Effector memory CD8-positive, alpha-beta T cell (primary cell): ENCODE results near the gene CD96.

Source experiments
- ATAC-seq: fragments of 150-1000 bp; cut with Tn5 transposase; replicated peaks from 2 replicates; pipeline ENCODE4 v1.10.0; 2021; ENCODE audit warnings: mild to moderate bottlenecking, moderate library complexity
- DNase-seq, 3 experiments: peaks; one replicate each; pipeline ENCODE4 v3.0.0; 2021
- H3K27ac Mint-ChIP-seq, 2 donors: one replicate each; pipeline ENCODE4 v1.8.0; 2022; ENCODE audit warnings: mild to moderate bottlenecking in 2 of 2, mixed read lengths in 2 of 2, moderate library complexity in 2 of 2
- H3K27me3 Mint-ChIP-seq, 2 donors: one replicate each; pipeline ENCODE4 v1.8.0; 2022; ENCODE audit warnings: mixed read lengths in 2 of 2
- H3K36me3 Mint-ChIP-seq: one replicate; pipeline ENCODE4 v1.8.0; 2022; ENCODE audit warnings: mild to moderate bottlenecking, moderate library complexity, mixed read lengths; ENCODE audit not compliant: insufficient read depth
- H3K4me1 Mint-ChIP-seq, 2 donors: one replicate each; pipeline ENCODE4 v1.8.0; 2022; ENCODE audit warnings: low read depth in 2 of 2, mixed read lengths in 2 of 2
- H3K4me3 Mint-ChIP-seq, 2 donors: one replicate each; pipeline ENCODE4 v1.8.0; 2022; ENCODE audit warnings: mild to moderate bottlenecking in 2 of 2, mixed read lengths in 2 of 2, moderate library complexity in 2 of 2
- H3K9me3 Mint-ChIP-seq, 2 donors: one replicate each; pipeline ENCODE4 v1.8.0; 2022; ENCODE audit warnings: mixed read lengths in 2 of 2

Gene CD96

DNA sequence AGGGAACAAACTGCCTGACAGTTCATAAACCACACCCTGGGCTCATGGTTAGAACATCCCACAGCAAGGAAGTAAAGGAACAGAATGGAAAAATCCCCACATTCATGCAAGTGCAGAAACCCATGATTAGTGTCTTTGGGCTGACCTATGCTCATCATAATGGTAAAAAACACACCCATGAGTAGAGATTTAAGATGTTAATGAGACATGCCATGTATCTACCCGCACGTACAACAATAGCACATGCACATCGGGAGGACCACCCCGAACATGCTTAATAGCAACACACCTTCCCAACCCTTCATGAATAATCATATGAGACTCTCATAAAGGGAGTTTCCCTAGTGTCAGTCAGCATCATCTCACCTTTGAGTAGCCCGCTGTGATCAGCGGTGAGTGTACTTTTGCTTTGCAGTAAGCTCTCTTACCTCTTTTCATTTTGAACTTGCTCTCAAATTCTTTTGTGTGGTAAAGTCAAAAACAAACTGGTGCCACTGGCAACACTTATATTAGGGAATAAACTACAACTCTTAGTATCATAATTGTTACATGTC, 30.0 kb downstream of the CD96 start:
- ATAC-seq = peak; percentile 96
- H3K4me3 Mint-ChIP-seq = peak overlapping the region in 1 of 2 donors; percentile 9
- peaks cover 30% of the 10 kb centered on the region for H3K36me3 Mint-ChIP-seq

DNA sequence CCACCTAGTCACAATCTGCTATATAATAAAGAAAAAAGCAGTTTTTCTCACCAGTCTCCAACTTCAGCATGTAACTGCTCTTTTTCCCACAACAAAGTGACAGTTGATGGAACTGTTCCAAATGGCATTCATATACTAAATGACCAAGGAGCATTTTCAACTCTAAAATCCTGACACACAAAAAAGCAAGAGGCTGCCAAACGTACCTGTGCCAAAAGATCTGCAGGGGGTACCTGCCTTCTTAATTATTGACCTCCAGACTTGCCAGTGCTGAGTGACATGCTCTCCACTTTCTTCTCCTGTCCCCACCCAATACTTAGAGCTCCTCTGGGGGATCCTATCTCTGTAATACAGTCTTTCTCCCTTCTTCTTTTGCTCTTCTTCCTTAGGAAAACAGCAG, 35.1 kb downstream of the CD96 start:
- peaks cover 31% of the 10 kb centered on the region for H3K36me3 Mint-ChIP-seq

More for the DNA sequence above, 30.0 kb downstream of the CD96 start:
- Mint-ChIP-seq H3K9me3 (no peaks in the 10 kb centered on the region), H3K4me1 (peaks cover 29 to 50% of the 10 kb centered on the region in 2 donors), H3K27me3 (no peaks in the 10 kb centered on the region), H3K27ac (peak overlapping the region; percentile 39 to 66)
- DNase-seq = peak in 2 of 3 experiments; percentile 6 to 31

DNA sequence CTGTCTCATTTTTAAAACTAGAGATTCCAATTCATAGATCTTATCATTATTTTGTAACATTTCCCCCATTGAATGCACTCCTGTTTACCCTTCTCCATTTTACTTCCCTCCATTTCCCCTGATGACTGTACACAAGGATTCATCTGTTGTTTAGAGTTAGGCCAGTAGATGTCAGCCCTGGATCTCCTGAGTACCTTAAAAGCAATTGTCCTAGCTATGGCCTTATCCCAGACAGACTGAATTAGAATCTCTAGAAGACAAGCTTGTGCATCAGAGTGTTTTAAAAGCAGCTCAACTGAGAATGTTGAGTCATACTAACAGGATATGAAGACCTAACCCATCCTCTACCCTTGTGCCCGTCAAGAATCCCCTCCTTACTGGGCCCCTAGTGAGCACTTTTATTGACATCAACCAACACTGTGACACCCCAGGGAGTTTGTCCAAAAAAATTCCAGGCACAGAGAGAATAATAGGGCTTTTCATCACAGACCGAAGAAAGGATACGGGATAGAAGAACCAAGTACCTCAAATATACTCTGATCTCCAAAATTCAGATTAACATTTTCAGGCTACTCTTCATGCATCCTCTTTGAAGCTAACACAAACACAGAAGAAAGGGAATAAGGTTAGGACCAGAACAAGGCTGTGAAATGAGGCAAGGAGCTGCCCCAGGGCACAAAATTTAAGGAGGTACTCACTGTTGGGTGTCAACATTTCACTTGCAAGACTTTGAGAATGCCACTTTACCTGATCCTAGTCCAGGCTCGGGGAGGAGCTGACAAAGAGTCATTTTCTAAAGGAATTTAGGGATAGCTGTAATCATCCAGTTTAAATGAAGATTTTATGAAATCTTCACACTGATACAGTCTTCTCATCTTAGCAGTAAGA, 36.0 kb downstream of the CD96 start:
- Mint-ChIP-seq H3K4me1 (peaks cover 22 to 43% of the 10 kb centered on the region in 2 donors), H3K4me3 (no peak overlapping the region), H3K27ac (peak overlapping the region; percentile 19 to 66), H3K27me3 (no peaks in the 10 kb centered on the region), H3K36me3 (peaks cover 24% of the 10 kb centered on the region), H3K9me3 (no peaks in the 10 kb centered on the region)
- ATAC-seq = peak; percentile 94
- DNase-seq = peak in 1 of 3 experiments; percentile 13

More for the DNA sequence above, 35.1 kb downstream of the CD96 start:
- Mint-ChIP-seq H3K4me1 (peaks cover 27 to 47% of the 10 kb centered on the region in 2 donors), H3K27ac (peak overlapping the region; percentile 19 to 66), H3K4me3 (no peak overlapping the region), H3K27me3 (no peaks in the 10 kb centered on the region), H3K9me3 (no peaks in the 10 kb centered on the region)
- no peak for ATAC-seq
- no peak for DNase-seq

DNA sequence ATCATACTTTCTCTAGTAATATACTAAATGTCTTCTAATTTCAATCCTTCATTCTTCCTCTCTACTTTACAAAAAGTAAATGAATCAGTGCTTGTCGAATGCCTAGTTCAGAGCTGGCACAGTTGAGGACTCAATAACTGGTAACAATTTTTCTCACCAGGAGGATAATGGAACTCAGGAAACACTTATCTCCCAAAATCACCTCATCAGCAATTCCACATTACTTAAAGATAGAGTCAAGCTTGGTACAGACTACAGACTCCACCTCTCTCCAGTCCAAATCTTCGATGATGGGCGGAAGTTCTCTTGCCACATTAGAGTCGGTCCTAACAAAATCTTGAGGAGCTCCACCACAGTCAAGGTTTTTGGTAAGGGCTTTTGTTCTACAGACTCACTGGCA, 36.9 kb downstream of the CD96 start:
- no peak overlapping the region for H3K4me3 Mint-ChIP-seq
- H3K9me3 Mint-ChIP-seq = no peaks in the 10 kb centered on the region
- DNase-seq (no peak), ATAC-seq (no peak)
- no peaks in the 10 kb centered on the region for H3K27me3 Mint-ChIP-seq
- H3K36me3 Mint-ChIP-seq = peaks cover 32% of the 10 kb centered on the region
- peak overlapping the region; percentile 52 to 66 for H3K27ac Mint-ChIP-seq
- H3K4me1 Mint-ChIP-seq = peaks cover 22 to 39% of the 10 kb centered on the region in 2 donors

DNA sequence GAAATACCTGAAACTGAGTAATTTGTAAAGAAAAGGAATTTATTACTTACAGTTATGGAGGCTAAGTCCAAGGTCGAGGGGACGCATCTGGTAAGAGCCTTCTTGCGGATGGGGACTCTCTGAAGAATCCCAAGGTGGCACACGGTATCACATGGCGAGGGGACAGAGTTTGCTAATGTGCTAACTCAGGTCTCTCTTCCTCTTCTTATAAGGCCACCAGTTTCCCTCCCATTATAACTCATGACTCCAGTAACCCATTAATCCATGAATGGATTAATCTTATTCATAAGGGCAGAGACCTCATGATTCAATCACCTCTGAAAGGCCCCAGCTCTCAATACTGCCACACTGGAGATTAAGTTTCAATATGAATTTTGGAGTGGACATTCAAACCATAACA, 37.5 kb downstream of the CD96 start:
- Mint-ChIP-seq H3K36me3 (peaks cover 34% of the 10 kb centered on the region), H3K9me3 (no peaks in the 10 kb centered on the region), H3K4me1 (peaks cover 25 to 39% of the 10 kb centered on the region in 2 donors), H3K27me3 (no peaks in the 10 kb centered on the region), H3K4me3 (no peak overlapping the region), H3K27ac (peak overlapping the region; percentile 52 to 84)
- ATAC-seq = no peak
- no peak for DNase-seq

DNA sequence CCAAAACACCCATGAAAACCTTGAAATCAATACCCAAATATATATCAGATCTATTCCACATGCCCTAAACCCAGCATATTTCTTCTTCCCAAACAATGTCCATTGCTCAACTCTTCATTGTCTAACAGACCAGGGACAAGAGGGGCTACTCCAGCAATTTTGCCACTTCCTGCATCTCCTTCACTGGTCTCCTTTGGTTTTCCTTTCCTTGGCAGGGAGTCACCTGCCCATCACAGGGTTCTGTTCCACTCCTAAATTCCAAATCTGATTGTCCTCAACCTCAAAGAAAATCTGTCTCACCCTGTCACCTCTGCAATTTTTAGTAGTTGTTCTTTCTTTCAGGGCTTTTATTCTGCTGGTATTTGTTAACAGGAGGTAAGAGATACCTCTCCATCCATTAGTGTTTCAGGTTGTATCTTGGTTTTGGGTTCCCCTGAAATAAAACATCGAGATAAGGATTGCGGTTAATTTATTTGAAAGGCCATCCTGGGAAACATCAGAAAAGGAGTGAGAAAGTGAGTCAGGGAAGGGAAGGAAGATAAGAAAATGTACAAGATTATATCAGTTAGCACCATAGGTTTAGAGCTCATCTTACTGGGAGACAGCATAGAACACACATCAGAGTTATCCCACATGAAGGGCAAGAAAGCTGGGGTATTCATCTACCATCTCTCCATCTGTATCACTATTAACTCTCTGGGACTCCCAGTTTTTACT, 39.6 kb downstream of the CD96 start:
- ATAC-seq (no peak), DNase-seq (no peak)
- Mint-ChIP-seq H3K27ac (peak overlapping the region; percentile 37 to 84), H3K4me1 (peaks cover 25 to 39% of the 10 kb centered on the region in 2 donors), H3K4me3 (no peak overlapping the region), H3K9me3 (no peaks in the 10 kb centered on the region), H3K36me3 (peaks cover 45% of the 10 kb centered on the region), H3K27me3 (no peaks in the 10 kb centered on the region)

DNA sequence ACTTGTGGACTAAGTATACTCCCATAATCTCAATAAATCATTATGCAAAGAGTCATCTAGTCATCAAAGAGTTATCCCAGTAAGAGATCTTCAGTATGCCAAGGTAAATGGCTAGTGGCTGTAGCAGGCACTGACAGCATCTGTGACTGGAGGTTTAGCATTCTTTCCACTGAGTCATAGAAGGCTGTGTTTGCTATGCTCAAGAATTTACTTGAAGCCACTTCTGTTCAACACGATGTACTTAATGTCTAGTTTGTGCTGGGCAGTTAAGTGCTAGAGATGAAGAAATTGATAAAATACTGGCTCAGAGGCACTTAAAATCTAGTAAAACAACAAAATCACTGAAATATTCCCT, 40.1 kb downstream of the CD96 start:
- H3K36me3 Mint-ChIP-seq = peaks cover 46% of the 10 kb centered on the region
- H3K4me3 Mint-ChIP-seq = no peak overlapping the region
- H3K27ac Mint-ChIP-seq = peak overlapping the region; percentile 15 to 84
- no peaks in the 10 kb centered on the region for H3K9me3 Mint-ChIP-seq
- peaks cover 26 to 33% of the 10 kb centered on the region in 2 donors for H3K4me1 Mint-ChIP-seq
- H3K27me3 Mint-ChIP-seq = no peaks in the 10 kb centered on the region
- ATAC-seq (no peak), DNase-seq (no peak)

DNA sequence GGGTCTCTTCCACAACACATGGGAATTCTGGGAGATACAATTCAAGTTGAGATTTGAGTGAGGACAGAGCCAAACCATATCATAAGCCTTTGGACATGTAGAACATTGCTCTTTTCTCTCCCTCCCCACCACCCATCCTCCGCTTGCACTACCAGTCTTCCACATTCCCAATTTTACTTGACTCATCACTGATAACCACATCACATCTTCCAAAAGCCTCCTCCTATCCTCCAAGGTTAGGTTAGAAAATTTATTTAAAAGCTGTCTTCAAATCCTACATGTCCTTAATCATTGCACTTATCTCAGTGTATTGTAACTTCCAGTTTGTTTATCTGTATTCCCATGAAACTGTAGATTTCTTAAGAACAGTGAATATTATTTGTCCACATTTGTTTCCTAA, 42.7 kb downstream of the CD96 start:
- no peak overlapping the region for H3K27ac Mint-ChIP-seq
- peaks cover 18 to 32% of the 10 kb centered on the region in 2 donors for H3K4me1 Mint-ChIP-seq
- peaks cover 52% of the 10 kb centered on the region for H3K36me3 Mint-ChIP-seq
- H3K27me3 Mint-ChIP-seq = no peaks in the 10 kb centered on the region
- H3K9me3 Mint-ChIP-seq = no peaks in the 10 kb centered on the region
- H3K4me3 Mint-ChIP-seq = no peak overlapping the region
- ATAC-seq = no peak
- DNase-seq = no peak

DNA sequence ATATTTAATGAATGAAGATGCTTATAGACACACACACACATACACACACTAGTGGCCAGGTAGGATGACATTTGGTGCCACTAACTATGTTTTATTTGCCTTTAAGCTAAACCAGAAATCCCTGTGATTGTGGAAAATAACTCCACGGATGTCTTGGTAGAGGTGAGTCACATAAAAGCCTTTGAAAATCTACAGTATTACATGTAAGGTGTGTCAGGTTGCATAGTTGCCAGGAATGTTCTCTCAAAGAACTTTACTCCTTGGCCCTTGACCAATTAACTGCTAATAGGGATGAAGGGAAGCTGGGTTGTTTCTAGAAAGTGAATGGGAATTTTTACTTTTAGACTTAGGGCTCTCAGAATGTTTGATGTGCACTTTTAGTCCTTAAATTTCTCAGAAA, 43.2 kb downstream of the CD96 start:
- no peak for DNase-seq
- Mint-ChIP-seq H3K27ac (no peak overlapping the region), H3K27me3 (no peaks in the 10 kb centered on the region)

DNA sequence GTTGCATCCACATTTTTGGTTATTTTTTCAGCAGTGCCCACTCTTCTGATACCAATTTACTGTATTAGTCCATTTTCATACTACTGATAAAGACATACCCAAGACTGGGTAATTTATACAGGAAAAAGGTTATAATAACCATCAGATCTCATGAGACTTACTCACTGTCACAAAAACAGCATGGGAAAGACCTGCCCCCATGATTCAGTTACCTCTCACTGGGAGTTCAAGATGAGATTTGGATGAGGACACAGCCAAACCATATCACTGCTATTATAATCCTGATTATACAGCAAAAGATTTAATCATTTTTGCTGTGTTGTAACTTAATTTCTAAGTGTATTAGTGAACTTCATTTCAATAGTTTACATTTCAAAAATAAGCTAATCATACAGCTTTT, 46.5 kb downstream of the CD96 start:
- Mint-ChIP-seq H3K4me1 (peaks cover 10 to 31% of the 10 kb centered on the region in 2 donors), H3K36me3 (peaks cover 49% of the 10 kb centered on the region), H3K4me3 (no peak overlapping the region), H3K27ac (peak overlapping the region in 1 of 2 donors; percentile 73), H3K27me3 (no peaks in the 10 kb centered on the region), H3K9me3 (no peaks in the 10 kb centered on the region)
- ATAC-seq (no peak), DNase-seq (no peak)

More for the DNA sequence above, 43.2 kb downstream of the CD96 start:
- no peaks in the 10 kb centered on the region for H3K9me3 Mint-ChIP-seq
- peaks cover 18 to 32% of the 10 kb centered on the region in 2 donors for H3K4me1 Mint-ChIP-seq
- H3K36me3 Mint-ChIP-seq = peaks cover 50% of the 10 kb centered on the region
- ATAC-seq = no peak
- no peak overlapping the region for H3K4me3 Mint-ChIP-seq

DNA sequence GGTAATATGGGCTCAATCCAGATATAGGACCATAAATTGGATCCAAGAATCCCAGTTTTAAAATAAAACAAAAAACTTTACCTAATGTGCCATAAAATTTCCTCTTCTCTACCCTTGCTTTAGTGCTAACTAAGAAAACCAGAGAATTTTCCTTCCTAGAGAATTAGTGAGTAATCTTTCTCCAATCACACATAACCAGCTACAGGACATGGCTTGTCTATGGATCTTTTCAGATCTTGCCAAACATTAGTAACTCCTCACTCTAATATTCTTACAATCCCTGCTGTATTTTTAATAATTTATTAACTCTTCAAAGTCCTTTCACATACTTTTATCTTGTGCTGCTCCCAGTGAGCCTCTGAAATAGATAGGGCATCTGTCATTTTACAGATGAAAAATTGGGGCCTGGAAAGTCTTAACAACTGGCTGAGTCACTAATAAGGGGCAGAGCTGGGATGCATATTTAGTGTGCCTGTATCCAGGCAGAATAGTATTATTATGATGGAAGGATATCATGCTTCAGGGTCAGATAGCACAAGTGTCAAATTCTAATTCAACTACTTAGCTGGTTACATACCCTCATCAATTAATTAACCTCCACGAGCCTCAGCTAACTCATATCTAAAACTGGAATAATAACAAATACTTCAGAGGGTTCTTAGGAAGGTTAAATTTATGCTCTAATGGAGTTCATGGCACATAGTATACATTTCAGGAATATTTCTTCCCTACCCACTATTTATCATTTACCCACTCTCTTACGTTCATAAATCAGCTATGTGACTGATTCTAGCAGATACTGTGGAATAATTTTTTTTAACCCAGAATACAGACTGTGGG, 47.5 kb downstream of the CD96 start:
- Mint-ChIP-seq H3K4me3 (no peak overlapping the region), H3K4me1 (peaks cover 17 to 37% of the 10 kb centered on the region in 2 donors), H3K27me3 (no peaks in the 10 kb centered on the region), H3K27ac (peak overlapping the region; percentile 49 to 89), H3K36me3 (peaks cover 44% of the 10 kb centered on the region), H3K9me3 (no peaks in the 10 kb centered on the region)
- no peak for ATAC-seq
- DNase-seq = no peak

DNA sequence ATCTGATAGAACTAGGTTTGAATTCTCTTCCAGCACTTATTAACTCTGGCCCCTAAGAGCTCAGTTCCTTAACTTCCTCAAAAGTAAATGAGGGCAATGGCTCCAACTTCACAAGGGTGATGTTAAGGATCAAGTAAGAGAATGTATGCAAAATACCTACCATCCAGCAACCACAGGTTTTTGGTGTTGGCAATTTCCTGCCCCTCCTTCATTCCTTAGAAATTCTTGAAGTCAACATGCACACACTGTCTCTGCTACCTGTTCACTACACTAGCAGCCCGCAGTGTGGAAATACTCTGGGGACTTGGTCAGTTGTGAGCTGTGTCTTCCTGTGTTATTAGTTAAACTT, 48.1 kb downstream of the CD96 start:
- H3K27ac Mint-ChIP-seq = peak overlapping the region; percentile 19 to 89
- DNase-seq (no peak), ATAC-seq (no peak)
- peaks cover 21 to 43% of the 10 kb centered on the region in 2 donors for H3K4me1 Mint-ChIP-seq
- H3K9me3 Mint-ChIP-seq = no peaks in the 10 kb centered on the region
- peaks cover 40% of the 10 kb centered on the region for H3K36me3 Mint-ChIP-seq
- H3K27me3 Mint-ChIP-seq = no peaks in the 10 kb centered on the region
- no peak overlapping the region for H3K4me3 Mint-ChIP-seq

DNA sequence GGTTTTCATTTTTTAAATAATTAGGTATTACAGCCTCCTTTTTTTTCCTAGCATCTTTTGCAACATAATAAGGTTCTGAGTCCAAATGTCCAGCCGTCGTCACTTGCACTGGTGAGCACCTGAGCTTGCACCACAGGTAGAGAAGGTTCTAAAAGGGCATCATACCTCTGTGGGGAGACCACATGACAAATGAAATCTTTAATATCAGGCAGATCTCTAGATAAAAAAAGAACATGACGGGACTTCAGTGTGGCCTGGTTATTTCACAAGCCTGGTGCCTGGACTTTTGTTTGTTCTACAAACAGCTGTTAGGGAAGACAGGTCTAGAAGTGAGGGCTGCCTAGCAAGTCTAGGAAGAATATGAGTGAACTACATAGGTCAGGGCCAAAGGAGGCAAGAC, 49.6 kb downstream of the CD96 start:
- Mint-ChIP-seq H3K4me3 (no peak overlapping the region), H3K36me3 (peaks cover 33% of the 10 kb centered on the region), H3K27me3 (no peaks in the 10 kb centered on the region), H3K27ac (peak overlapping the region; percentile 16 to 86), H3K9me3 (no peaks in the 10 kb centered on the region), H3K4me1 (peaks cover 24 to 57% of the 10 kb centered on the region in 2 donors)
- ATAC-seq (no peak), DNase-seq (no peak)
